Spleen (tissue), 11 donors: ENCODE measurements around the gene BRD1. TPM values are rescaled to one million over a fixed set of nuclear protein-coding genes. Genes with fewer than 3 reads are reported as not detected.
A peak's percentile ranks its signal among the peaks of the same experiment; 100 is the strongest.

Experiments used
- DNase-seq: peaks from one replicate; pipeline ENCODE4 v3.0.0-alpha.2; 2020
- H3K27ac ChIP-seq, 8 donors: fragments of 200-600 bp; sonication (generic) in 7 of 8; 1 replicate in 4 of 8; 2 replicates in 4 of 8; pipeline versions ENCODE4 v1.5.0 to v1.8.0; 2016 to 2021; ENCODE audit warnings: inconsistent platforms in 4 of 8, mild to moderate bottlenecking in 4 of 8, moderate library complexity in 1 of 8
- H3K27me3 ChIP-seq, 7 donors: fragments of 200-600 bp; sonication (generic) in 6 of 7; replicated peaks in 1 of 7; 1 replicate in 4 of 7; 2 replicates in 3 of 7; pipeline versions ENCODE4 v1.5.0 to v1.8.0; 2016 to 2021; ENCODE audit warnings: inconsistent platforms in 3 of 7, mild to moderate bottlenecking in 1 of 7
- H3K36me3 ChIP-seq, 6 donors: fragments of 200-600 bp; sonication (generic) in 5 of 6; 1 replicate in 4 of 6; 2 replicates in 2 of 6; pipeline versions ENCODE4 v1.5.0 to v1.8.0; 2016 to 2021; ENCODE audit warnings: inconsistent platforms in 2 of 6
- H3K4me1 ChIP-seq, 6 donors: fragments of 200-600 bp; sonication (generic) in 5 of 6; 1 replicate in 3 of 6; 2 replicates in 3 of 6; pipeline versions ENCODE4 v1.5.0 to v1.8.0; 2016 to 2021; ENCODE audit warnings: inconsistent platforms in 3 of 6
- H3K4me3 ChIP-seq, 8 donors: fragments of 200-600 bp; sonication (generic) in 7 of 8; 1 replicate in 4 of 8; 2 replicates in 4 of 8; pipeline versions ENCODE4 v1.5.0 to v1.8.0; 2016 to 2021; ENCODE audit warnings: inconsistent platforms in 4 of 8, mild to moderate bottlenecking in 4 of 8, moderate library complexity in 2 of 8
- H3K9me3 ChIP-seq, 8 donors: fragments of 200-600 bp; sonication (generic) in 7 of 8; 1 replicate in 4 of 8; 2 replicates in 4 of 8; pipeline versions ENCODE4 v1.5.0 to v1.8.0; 2016 to 2021; ENCODE audit warnings: inconsistent platforms in 4 of 8
- CTCF ChIP-seq, 11 experiments: fragments of 200-600 bp in 7 of 11; fragments of 450-650 bp in 4 of 11; sonication (generic) in 4 of 11; IDR thresholded peaks in 8 of 11; conservative IDR thresholded peaks in 3 of 11; 1 replicate in 7 of 11; 2 replicates in 4 of 11; pipeline versions ENCODE4 v1.4.0 to v1.8.0; 2016 to 2021; ENCODE audit warnings: antibody characterized with exemption in 11 of 11, inconsistent platforms in 4 of 11, mild to moderate bottlenecking in 1 of 11
- POLR2A ChIP-seq, 3 donors: fragments of 450-650 bp; IDR thresholded peaks; one replicate each; pipeline ENCODE4 v1.5.1; 2017; ENCODE audit warnings: antibody characterized with exemption in 3 of 3, mild to moderate bottlenecking in 1 of 3
- POLR2AphosphoS5 ChIP-seq, 3 donors: sonication (generic); formaldehyde crosslinking; IDR thresholded peaks; one replicate each; pipeline ENCODE4 v1.5.1; 2017; ENCODE audit warnings: antibody characterized with exemption in 3 of 3
- WGBS, 5 donors: extraction: QIAGEN DNeasy Blood & Tissue Kit in 3 of 5; methylation state at CpG; one replicate each; pipeline versions ENCODE4 v1.1.5 to v1.1.7; 2013 to 2018; 5-methylcytosine and 5-hydroxymethylcytosine counted together
- intact Hi-C: fragments of 100-400 bp; cut with DNase I; formaldehyde crosslinking; loops from one replicate; pipeline ENCODE4 v1.15.0; 2023; ENCODE audit warnings: low total_unique reads
- polyA plus RNA-seq, 3 donors: library from polyadenylated mRNA; stranded (reverse); fragments of 200-250 nt; gene quantifications; one replicate each; pipeline ENCODE4 v1.2.1, GENCODE V29; 2013
- total RNA-seq, 7 donors: library from RNA; depleted of rRNA in 3 of 7; stranded (reverse); fragments of >200 nt in 3 of 7; fragmentation: NEBNext Ultra II Directional in 4 of 7; extraction: Animal tissue kit (Norgen Biotek cat#: 25700) in 4 of 7; gene quantifications; one replicate each; pipeline versions ENCODE4 v1.1.0 to v1.2.1, GENCODE V29; 2016 to 2021
- donor health status: healthy with polysubstance abuse.
- donor health status: DM: no; HTN: no; CAD: no; lungs with moderate emphysema.
- donor health status: DM: no; HTN: no; CAD: no.
- donor health status: Bipolar disorder and iron deficiency.
- donor health status: healthy.
- donor health status: DM: no; HTN: no; CAD: no.
- donor health status: DM: yes; HTN: yes; CAD: no.

Gene BRD1
- total and polyA plus RNA-seq, 10 donors: 14.2 to 59.6 (median 37.4) TPM

- no peaks in the 10 kb centered on the region for H3K9me3 ChIP-seq
- peak overlapping the region in 2 of 8 donors; percentile 24 to 25 for H3K27ac ChIP-seq
- 84 to 90% (median 85%) methylated on average over 15 to 19 of the region's 19 CpGs for WGBS, 5 donors
- no peaks in the 10 kb centered on the region for H3K27me3 ChIP-seq
- peaks cover 14 to 63% (median 38%) of the 10 kb centered on the region in 6 donors for H3K4me1 ChIP-seq
- no peak overlapping the region for H3K4me3 ChIP-seq
- intact Hi-C loops: no loop called here
- no peak for DNase-seq
- TF ChIP-seq CTCF (IDR thresholded peaks at IDR 0.05 in 8 of 11, conservative IDR thresholded peaks at IDR 0.05 in 3 of 11) (no peak), POLR2AphosphoS5 (IDR thresholded peaks at IDR 0.05) (no peak), POLR2A (IDR thresholded peaks at IDR 0.05) (no peak)
- peaks cover 3 to 100% (median 57%) of the 10 kb centered on the region in 6 donors for H3K36me3 ChIP-seq
These were observed 46.9 kb downstream of the BRD1 start for GRCh38 chr22:49780698-49781288.

GRCh38 chr22:49779853-49780697 lies 47.6 kb downstream of the BRD1 start:
- Histone ChIP-seq H3K9me3 (no peaks in the 10 kb centered on the region), H3K27me3 (no peaks in the 10 kb centered on the region), H3K27ac (peak overlapping the region in 3 of 8 donors; percentile 1 to 27 (median 24)), H3K36me3 (peaks cover 3 to 100% (median 62%) of the 10 kb centered on the region in 6 donors), H3K4me1 (peaks cover 7 to 56% (median 31%) of the 10 kb centered on the region in 6 donors), H3K4me3 (no peak overlapping the region)
- peak; percentile 20 to 79 (median 61) for TF ChIP-seq POLR2AphosphoS5 (IDR thresholded peaks at IDR 0.05)
- no peak for TF ChIP-seq CTCF (IDR thresholded peaks at IDR 0.05 in 8 of 11, conservative IDR thresholded peaks at IDR 0.05 in 3 of 11)
- no peak for TF ChIP-seq POLR2A (IDR thresholded peaks at IDR 0.05)
- no peak for DNase-seq
- 75 to 86% (median 83%) methylated on average over 25 to 34 of the region's 34 CpGs for WGBS, 5 donors
- intact Hi-C loops: no loop called here

DNA sequence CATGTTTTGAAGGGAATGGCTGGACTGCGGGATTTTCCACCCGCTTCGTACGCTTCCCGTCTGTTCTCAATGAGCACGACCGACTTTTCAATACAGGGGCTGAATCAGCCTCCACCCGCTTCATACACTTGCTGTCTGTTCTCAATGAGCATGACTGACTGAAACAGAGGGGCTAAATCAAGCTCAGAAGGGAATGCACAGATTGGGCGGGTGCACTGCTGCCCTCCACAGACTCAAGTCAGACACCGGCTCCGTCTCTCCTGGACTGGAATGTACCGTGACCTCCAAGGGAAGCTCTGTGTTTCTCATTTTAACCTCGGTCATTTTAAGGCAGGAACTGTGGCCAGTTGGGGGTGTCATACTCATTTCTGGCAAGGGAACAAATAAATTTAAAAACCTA lies 48.5 kb downstream of the BRD1 start:
- Histone ChIP-seq H3K27ac (peak overlapping the region in 2 of 8 donors; percentile 1 to 27), H3K36me3 (peaks cover 3 to 100% (median 62%) of the 10 kb centered on the region in 6 donors), H3K27me3 (no peaks in the 10 kb centered on the region), H3K4me1 (peaks cover 0 to 47% (median 23%) of the 10 kb centered on the region in 6 donors), H3K4me3 (no peak overlapping the region), H3K9me3 (no peaks in the 10 kb centered on the region)
- 81 to 88% (median 86%) methylated on average over 13 of the region's 13 CpGs for WGBS, 5 donors
- intact Hi-C loops: no loop called here
- no peak for DNase-seq
- TF ChIP-seq CTCF (IDR thresholded peaks at IDR 0.05 in 8 of 11, conservative IDR thresholded peaks at IDR 0.05 in 3 of 11) (no peak), POLR2AphosphoS5 (IDR thresholded peaks at IDR 0.05) (no peak), POLR2A (IDR thresholded peaks at IDR 0.05) (no peak)
